Stimulated activated naive CD8-positive, alpha-beta T cell treated with anti-CD3 and anti-CD28 coated beads, Interleukin-15, amount 100 ng/mL, for 72 hours (primary cell): ENCODE data around the gene TGFB1.
"Not testable (repeated sequence)": the region's sequence is repeated elsewhere in the genome, so short reads cannot be mapped to it uniquely, and the experiment has no call there.

Source experiments
- ATAC-seq: fragments of 150-1000 bp; cut with Tn5 transposase; 2 replicates; pipeline ENCODE4 v1.10.0; 2021; ENCODE audit warnings: mild to moderate bottlenecking, moderate library complexity
- DNase-seq, 2 donors: peaks; one replicate each; pipeline ENCODE4 v3.0.0; 2021 to 2022
- H3K27ac Mint-ChIP-seq, 2 donors: one replicate each; pipeline ENCODE4 v1.8.0; 2022; ENCODE audit warnings: mild to moderate bottlenecking in 2 of 2, mixed read lengths in 2 of 2, moderate library complexity in 2 of 2
- H3K27me3 Mint-ChIP-seq: one replicate; pipeline ENCODE4 v1.8.0; 2022; ENCODE audit warnings: mixed read lengths
- H3K4me1 Mint-ChIP-seq: one replicate; pipeline ENCODE4 v1.8.0; 2022; ENCODE audit warnings: mild to moderate bottlenecking, mixed read lengths
- H3K4me3 Mint-ChIP-seq, 2 donors: one replicate each; pipeline ENCODE4 v1.8.0; 2022; ENCODE audit warnings: mild to moderate bottlenecking in 2 of 2, mixed read lengths in 2 of 2, moderate library complexity in 1 of 2
- H3K9me3 Mint-ChIP-seq, 2 donors: one replicate each; pipeline ENCODE4 v1.8.0; 2022; ENCODE audit warnings: mixed read lengths in 2 of 2

TGFB1 gene

GRCh38 chr19:41376998-41377365, 23.3 kb upstream of the TGFB1 start:
- no peaks in the 10 kb centered on the region for H3K9me3 Mint-ChIP-seq
- peaks cover 31% of the 10 kb centered on the region for H3K4me1 Mint-ChIP-seq
- ATAC-seq = peak; percentile 47
- no peaks in the 10 kb centered on the region for H3K27me3 Mint-ChIP-seq
- H3K27ac Mint-ChIP-seq = peak overlapping the region; percentile 0 to 49
- peak in 1 of 2 donors; percentile 16 for DNase-seq
- H3K4me3 Mint-ChIP-seq = peak overlapping the region; percentile 66 to 73

GRCh38 chr19:41376241-41376997, 22.7 kb upstream of the TGFB1 start, which contains the start of gene TMEM91:
TMEM91 (plus strand) TSS chr19:41376533; CDS start chr19:41378310, 1,777 bp downstream.
- Mint-ChIP-seq H3K4me1 (peaks cover 33% of the 10 kb centered on the region), H3K27ac (peak within 1 kb of the TSS; percentile 0 to 49), H3K9me3 (no peaks in the 10 kb centered on the region), H3K4me3 (peak within 1 kb of the TSS; percentile 66 to 73), H3K27me3 (no peaks in the 10 kb centered on the region)
- peak; percentile 52 for ATAC-seq
- DNase-seq = peak in 1 of 2 donors; percentile 16

- no peak for DNase-seq
- H3K27me3 Mint-ChIP-seq = no peaks in the 10 kb centered on the region
- no peaks in the 10 kb centered on the region for H3K9me3 Mint-ChIP-seq
- peaks cover 35% of the 10 kb centered on the region for H3K4me1 Mint-ChIP-seq
- H3K4me3 Mint-ChIP-seq = no peak overlapping the region
- H3K27ac Mint-ChIP-seq = no peak overlapping the region
- ATAC-seq = no peak
Measured at GRCh38 chr19:41373993-41374392, 20.3 kb upstream of the TGFB1 start.

- DNase-seq (no peak), ATAC-seq (no peak)
- Mint-ChIP-seq H3K27me3 (no peaks in the 10 kb centered on the region), H3K4me1 (peaks cover 21% of the 10 kb centered on the region), H3K27ac (no peak overlapping the region), H3K4me3 (no peak overlapping the region), H3K9me3 (no peaks in the 10 kb centered on the region)
Measured at GRCh38 chr19:41372501-41372900, 18.8 kb upstream of the TGFB1 start.

GRCh38 chr19:41371541-41371940, 17.8 kb upstream of the TGFB1 start:
- no peak for ATAC-seq
- Mint-ChIP-seq H3K27ac (peak overlapping the region in 1 of 2 donors; percentile 80), H3K4me3 (no peak overlapping the region), H3K27me3 (no peaks in the 10 kb centered on the region), H3K9me3 (no peaks in the 10 kb centered on the region), H3K4me1 (peaks cover 20% of the 10 kb centered on the region)
- no peak for DNase-seq

- not testable (repeated sequence) for ATAC-seq, H3K4me3 Mint-ChIP-seq, H3K27me3 Mint-ChIP-seq, H3K9me3 Mint-ChIP-seq, DNase-seq
- H3K4me1 Mint-ChIP-seq = peaks cover 22% of the 10 kb centered on the region
- peak overlapping the region in 1 of 2 donors; percentile 80 for H3K27ac Mint-ChIP-seq
Measured at GRCh38 chr19:41371119-41371518, 17.4 kb upstream of the TGFB1 start.

- no peak overlapping the region for H3K4me3 Mint-ChIP-seq
- H3K27me3 Mint-ChIP-seq = no peaks in the 10 kb centered on the region
- DNase-seq (no peak), ATAC-seq (no peak)
- no peaks in the 10 kb centered on the region for H3K9me3 Mint-ChIP-seq
- peaks cover 20% of the 10 kb centered on the region for H3K4me1 Mint-ChIP-seq
- no peak overlapping the region for H3K27ac Mint-ChIP-seq
Measured at GRCh38 chr19:41369769-41370168, 16.0 kb upstream of the TGFB1 start.

GRCh38 chr19:41367848-41368301, 14.2 kb upstream of the TGFB1 start:
- H3K9me3 Mint-ChIP-seq = no peaks in the 10 kb centered on the region
- ATAC-seq (no peak), DNase-seq (no peak)
- no peak overlapping the region for H3K4me3 Mint-ChIP-seq
- no peaks in the 10 kb centered on the region for H3K27me3 Mint-ChIP-seq
- peaks cover 34% of the 10 kb centered on the region for H3K4me1 Mint-ChIP-seq
- H3K27ac Mint-ChIP-seq = no peak overlapping the region

GRCh38 chr19:41366089-41366488, 12.4 kb upstream of the TGFB1 start:
- H3K4me3 Mint-ChIP-seq = peak overlapping the region in 1 of 2 donors; percentile 14
- DNase-seq (peak in 1 of 2 donors; percentile 32), ATAC-seq (no peak)
- H3K9me3 Mint-ChIP-seq = no peaks in the 10 kb centered on the region
- H3K4me1 Mint-ChIP-seq = peaks cover 37% of the 10 kb centered on the region
- H3K27ac Mint-ChIP-seq = peak overlapping the region; percentile 21 to 50
- H3K27me3 Mint-ChIP-seq = no peaks in the 10 kb centered on the region

- Mint-ChIP-seq H3K4me3 (peak overlapping the region; percentile 93 to 97), H3K27me3 (no peaks in the 10 kb centered on the region), H3K9me3 (no peaks in the 10 kb centered on the region), H3K27ac (peak overlapping the region; percentile 99), H3K4me1 (peaks cover 42% of the 10 kb centered on the region)
- ATAC-seq (no peak), DNase-seq (no peak)
Measured at GRCh38 chr19:41364524-41365391, 11.0 kb upstream of the TGFB1 start.

GRCh38 chr19:41363753-41364523, 10.2 kb upstream of the TGFB1 start, which contains the start of gene B9D2:
B9D2 (minus strand) TSS chr19:41364149; CDS start chr19:41363519, 630 bp downstream.
- Mint-ChIP-seq H3K27me3 (no peaks in the 10 kb centered on the region), H3K27ac (peak within 1 kb of the TSS; percentile 99), H3K4me3 (peak within 1 kb of the TSS; percentile 93 to 97), H3K4me1 (peaks cover 47% of the 10 kb centered on the region), H3K9me3 (no peaks in the 10 kb centered on the region)
- ATAC-seq = peak; percentile 98
- DNase-seq = peak; percentile 97 to 98

- no peaks in the 10 kb centered on the region for H3K9me3 Mint-ChIP-seq
- no peaks in the 10 kb centered on the region for H3K27me3 Mint-ChIP-seq
- H3K27ac Mint-ChIP-seq = peak overlapping the region; percentile 99
- H3K4me1 Mint-ChIP-seq = peaks cover 50% of the 10 kb centered on the region
- peak overlapping the region; percentile 93 to 97 for H3K4me3 Mint-ChIP-seq
- DNase-seq (no peak), ATAC-seq (no peak)
Measured at GRCh38 chr19:41363371-41363752, 9.6 kb upstream of the TGFB1 start.

GRCh38 chr19:41362143-41362847, 8.6 kb upstream of the TGFB1 start:
- Mint-ChIP-seq H3K9me3 (no peaks in the 10 kb centered on the region), H3K4me3 (peak overlapping the region in 1 of 2 donors; percentile 97), H3K4me1 (peaks cover 60% of the 10 kb centered on the region), H3K27me3 (no peaks in the 10 kb centered on the region), H3K27ac (no peak overlapping the region)
- no peak for ATAC-seq
- no peak for DNase-seq

- Mint-ChIP-seq H3K9me3 (no peaks in the 10 kb centered on the region), H3K4me1 (peaks cover 70% of the 10 kb centered on the region), H3K27me3 (no peaks in the 10 kb centered on the region), H3K4me3 (no peak overlapping the region), H3K27ac (peak overlapping the region; percentile 13 to 50)
- ATAC-seq = no peak
- no peak for DNase-seq
Measured at GRCh38 chr19:41359741-41360140, 6.0 kb upstream of the TGFB1 start.

GRCh38 chr19:41357746-41358145, 4.0 kb upstream of the TGFB1 start:
- H3K4me1 Mint-ChIP-seq = peaks cover 64% of the 10 kb centered on the region
- H3K27ac Mint-ChIP-seq = peak overlapping the region; percentile 20 to 96
- ATAC-seq = no peak
- no peaks in the 10 kb centered on the region for H3K9me3 Mint-ChIP-seq
- H3K27me3 Mint-ChIP-seq = no peaks in the 10 kb centered on the region
- H3K4me3 Mint-ChIP-seq = peak overlapping the region; percentile 85 to 94
- DNase-seq = no peak
